ENCODE measurements around the gene CAMSAP1. TPM values are rescaled to one million over a fixed set of nuclear protein-coding genes. Genes with fewer than 3 reads are reported as not detected.

The CAMSAP1 gene
- total RNA-seq, 1 experiment from 2014 or later, result 52.7 TPM

GRCh38 chr9:135941288-135941995, 34.1 kb upstream of the CAMSAP1 start:
- Histone ChIP-seq H4K5ac (ENCODE audit: insufficient read length, low read depth, low read length) (no peak overlapping the region), H3K23me2 (ENCODE audit: insufficient read length, low read depth, low read length, poor library complexity, severe bottlenecking) (no peaks in the 10 kb centered on the region), H3K79me1 (ENCODE audit: insufficient read depth, low read depth, low read length, poor library complexity, severe bottlenecking) (no peaks in the 10 kb centered on the region), H3K56ac (ENCODE audit: insufficient read length, low read depth, low read length) (no peak overlapping the region), H3K9ac (ENCODE audit: extremely low read depth, insufficient read length, low read length) (no peak overlapping the region), H3K4me1 (ENCODE audit: insufficient read depth, low read length) (no peaks in the 10 kb centered on the region), H3K18ac (ENCODE audit: insufficient read length, low read depth, low read length) (no peak overlapping the region), H3K23ac (ENCODE audit: insufficient read length, low read depth, low read length) (no peak overlapping the region), H2BK20ac (ENCODE audit: low read depth, low read length, poor library complexity, severe bottlenecking) (no peak overlapping the region), H3K27me3 (ENCODE audit: insufficient read depth, low read length) (no peaks in the 10 kb centered on the region), H4K20me1 (ENCODE audit: control insufficient read depth, insufficient read depth, insufficient read length) (peaks cover 3% of the 10 kb centered on the region), H2BK12ac (ENCODE audit: insufficient read length, low read depth, low read length) (no peak overlapping the region), H4K8ac (replicated peaks; ENCODE audit: insufficient read length, low read depth, low read length) (no peak overlapping the region), H2AK5ac (ENCODE audit: insufficient read length, low read length) (no peak overlapping the region), H3K27ac (ENCODE audit: insufficient read length, low read depth, low read length) (no peak overlapping the region), H3T11ph (ENCODE audit: low read length) (no peak overlapping the region), H2BK120ac (ENCODE audit: low read depth, low read length, poor library complexity, severe bottlenecking) (no peak overlapping the region), H2BK5ac (ENCODE audit: insufficient read length, low read length) (no peak overlapping the region), H3K4me2 (ENCODE audit: insufficient read depth, insufficient read length, low read length) (no peak overlapping the region), H3K4ac (ENCODE audit: low read depth, low read length) (no peak overlapping the region), H3K14ac (ENCODE audit: insufficient read depth, low read length) (no peak overlapping the region), H2AFZ (ENCODE audit: low read length) (no peak overlapping the region), H3K79me2 (ENCODE audit: insufficient read depth, low read length) (no peaks in the 10 kb centered on the region), H4K91ac (ENCODE audit: insufficient read length, low read depth, low read length) (no peak overlapping the region), H2BK15ac (ENCODE audit: low read depth, low read length) (no peak overlapping the region), H3K9me3 (ENCODE audit: control insufficient read depth, low read depth, low read length) (no peaks in the 10 kb centered on the region)
- Mint-ChIP-seq H3K27ac (no peak overlapping the region; a peak in 1 of 7 replicates), H3K4me1 (no peaks in the 10 kb centered on the region), H3K27me3 (ENCODE audit: low read depth) (no peaks in the 10 kb centered on the region), H3K9me3 (peaks cover 4 to 7% of the 10 kb centered on the region in 2 experiments; a peak in 3 of 5 replicates), H3K36me3 (ENCODE audit: insufficient read depth in 1 of 3, low read depth in 3 of 3) (peaks cover 51 to 83% (median 74%) of the 10 kb centered on the region in 3 experiments), H3K4me3 (no peak overlapping the region)
- TF ChIP-seq CTCF (conservative IDR thresholded peaks at IDR 0.05), result no peak
- WGBS (ENCODE audit: extremely low coverage, insufficient read length, low lambda C conversion rate), result no CpG with 5 or more reads among the region's 13 CpGs
- no peak for DNase-seq

All from H9 (cell line).